SK-N-SH (cell line): ENCODE results near the gene ADGRD2. TPM values are rescaled to one million over a fixed set of nuclear protein-coding genes. Genes with fewer than 3 reads are reported as not detected.

Source experiments
- CTCF ChIA-PET: fragments of 300-600, 350-600 bp; formaldehyde crosslinking; extraction: SDS; loops from one replicate; lab custom pipeline; 2021; lab: Yijun Ruan, JAX
- POLR2A ChIA-PET: fragments of 350-600 bp; sonication (Branson Sonifier 250); formaldehyde crosslinking; extraction: SDS; loops from one replicate; lab custom pipeline; 2020; ENCODE audit warnings: antibody characterized with exemption, inconsistent platforms; lab: Yijun Ruan, JAX
- DNase-seq: peaks from one replicate; pipeline ENCODE4 v3.0.0; 2012
- H2AFZ ChIP-seq: fragments of 200-600 bp; sonication (generic); 2 replicates; pipeline ENCODE4 v1.8.1; 2016; ENCODE audit warnings: antibody characterized with exemption, mild to moderate bottlenecking, low read depth
- H3F3A ChIP-seq: fragments of 200-600 bp; sonication (generic); replicated peaks from 2 replicates; pipeline ENCODE3; 2016; ENCODE audit warnings: antibody characterized with exemption, mild to moderate bottlenecking; ENCODE audit not compliant: insufficient read depth
- H3K27ac ChIP-seq, 2 experiments: fragments of 200-500 bp in 1 of 2; fragments of 200-600 bp in 1 of 2; sonication (Bioruptor generic) in 1 of 2; sonication (generic), shearing (Covaris generic) in 1 of 2; 2 replicates each; pipeline versions ENCODE4 v1.5.1 to v1.6.1; 2014 to 2016; ENCODE audit warnings: low read depth in 2 of 2, inconsistent platforms in 1 of 2, low read length in 1 of 2, mild to moderate bottlenecking in 1 of 2, mixed read lengths in 1 of 2
- H3K27me3 ChIP-seq: fragments of 200-600 bp; sonication (generic), shearing (Covaris generic); 2 replicates; pipeline ENCODE4 v1.6.1; 2016; ENCODE audit warnings: mixed run types; ENCODE audit not compliant: insufficient read depth
- H3K36me3 ChIP-seq, 2 experiments: fragments of 200-500 bp in 1 of 2; fragments of 200-600 bp in 1 of 2; sonication (Bioruptor generic) in 1 of 2; sonication (generic) in 1 of 2; replicated peaks in 1 of 2; 2 replicates each; pipeline versions ENCODE3 to v1.5.1; 2014 to 2016; ENCODE audit warnings: low read length in 1 of 2, mild to moderate bottlenecking in 1 of 2; ENCODE audit not compliant: insufficient read depth in 2 of 2, control insufficient read depth in 1 of 2
- H3K4me1 ChIP-seq, 2 experiments: fragments of 200-500 bp in 1 of 2; fragments of 200-600 bp in 1 of 2; sonication (Bioruptor generic) in 1 of 2; sonication (generic), shearing (Covaris generic) in 1 of 2; 2 replicates each; pipeline versions ENCODE4 v1.5.1 to v1.6.1; 2014 to 2016; ENCODE audit warnings: low read depth in 1 of 2, low read length in 1 of 2, mixed run types in 1 of 2; ENCODE audit not compliant: insufficient read depth in 2 of 2, control insufficient read depth in 1 of 2
- H3K4me2 ChIP-seq: fragments of 200-600 bp; sonication (generic), shearing (Covaris generic); 2 replicates; pipeline ENCODE4 v1.6.1; 2017; ENCODE audit warnings: mixed run types
- H3K4me3 ChIP-seq, 2 experiments: fragments of 200-500 bp in 1 of 2; fragments of 200-600 bp in 1 of 2; sonication (Bioruptor generic) in 1 of 2; sonication (generic), shearing (Covaris generic) in 1 of 2; 2 replicates each; pipeline versions ENCODE4 v1.5.1 to v1.8.1; 2014 to 2016; ENCODE audit warnings: low read depth in 2 of 2, inconsistent platforms in 1 of 2, low read length in 1 of 2, mild to moderate bottlenecking in 1 of 2, mixed read lengths in 1 of 2, moderate library complexity in 1 of 2
- H3K79me2 ChIP-seq: fragments of 200-600 bp; sonication (generic); 2 replicates; pipeline ENCODE4 v1.8.1; 2017; ENCODE audit warnings: mild to moderate bottlenecking; ENCODE audit not compliant: insufficient read depth
- H3K9ac ChIP-seq: fragments of 200-600 bp; sonication (generic); 2 replicates; pipeline ENCODE4 v1.6.1; 2017; ENCODE audit warnings: mixed run types
- H3K9me2 ChIP-seq: fragments of 200-600 bp; sonication (generic); 2 replicates; pipeline ENCODE4 v1.6.1; 2017; ENCODE audit warnings: mixed run types
- H3K9me3 ChIP-seq: fragments of 200-600 bp; sonication (generic); 2 replicates; pipeline ENCODE4 v1.6.1; 2017; ENCODE audit warnings: mixed run types, mild to moderate bottlenecking, moderate library complexity
- H4K20me1 ChIP-seq: fragments of 200-600 bp; sonication (generic); 2 replicates; pipeline ENCODE4 v1.6.1; 2017; ENCODE audit warnings: mild to moderate bottlenecking, mixed run types; ENCODE audit not compliant: insufficient read depth
- EP300 ChIP-seq, 2 experiments: IDR thresholded peaks; 2 replicates each; pipeline versions ENCODE4 v1.4.0 to v1.6.1; 2012; ENCODE audit warnings: borderline replicate concordance in 1 of 2, low read depth in 1 of 2, low read length in 1 of 2
- EZH2phosphoT487 ChIP-seq: fragments of 200-600 bp; sonication (generic); IDR thresholded peaks from 2 replicates; pipeline ENCODE4 v1.6.1; 2017; ENCODE audit warnings: low read depth, mixed run types, mild to moderate bottlenecking, antibody characterized with exemption, moderate library complexity, borderline replicate concordance
- FOSL2 ChIP-seq: IDR thresholded peaks from 2 replicates; pipeline ENCODE4 v1.4.0; 2012; ENCODE audit warnings: low read depth, mild to moderate bottlenecking, moderate library complexity, borderline replicate concordance
- FOXJ3 ChIP-seq: sonication (generic); formaldehyde crosslinking; IDR thresholded peaks from 2 replicates; pipeline ENCODE4 v1.5.1; 2020; ENCODE audit warnings: mild to moderate bottlenecking, missing genetic modification reagents
- FOXM1 ChIP-seq: IDR thresholded peaks from 2 replicates; pipeline ENCODE4 v1.4.0; 2012; ENCODE audit warnings: low read depth, mild to moderate bottlenecking
- MAX ChIP-seq: IDR thresholded peaks from 2 replicates; pipeline ENCODE4 v1.4.0; 2012; ENCODE audit warnings: low read depth
- MEF2A ChIP-seq: IDR thresholded peaks from 2 replicates; pipeline ENCODE4 v1.4.0; 2012; ENCODE audit warnings: low read depth, borderline replicate concordance
- MXI1 ChIP-seq: IDR thresholded peaks from 2 replicates; pipeline ENCODE4 v1.6.1; 2012; ENCODE audit warnings: mild to moderate bottlenecking, low read depth, low read length, improper control_type of control experiment
- NRF1 ChIP-seq: IDR thresholded peaks from 2 replicates; pipeline ENCODE4 v1.6.1; 2012; ENCODE audit warnings: low read depth, mild to moderate bottlenecking, low read length
- POLR2AphosphoS5 ChIP-seq: IDR thresholded peaks from 2 replicates; pipeline ENCODE4 v1.6.1; 2012; ENCODE audit warnings: low read depth, low read length
- RXRA ChIP-seq: IDR thresholded peaks from 2 replicates; pipeline ENCODE4 v1.4.0; 2012; ENCODE audit warnings: low read depth, mild to moderate bottlenecking, borderline replicate concordance
- TCF12 ChIP-seq: IDR thresholded peaks from 2 replicates; pipeline ENCODE4 v1.4.0; 2012
- TEAD4 ChIP-seq: IDR thresholded peaks from 2 replicates; pipeline ENCODE4 v1.4.0; 2012; ENCODE audit warnings: mild to moderate bottlenecking, borderline replicate concordance; ENCODE audit not compliant: insufficient read depth
- YY1 ChIP-seq: IDR thresholded peaks from 2 replicates; pipeline ENCODE4 v1.4.0; 2012; ENCODE audit warnings: low read depth, mild to moderate bottlenecking
- WGBS: methylation state at CpG from one replicate; pipeline ENCODE4 v1.1.6; 2017; ENCODE audit warnings: low lambda C conversion rate; 5-methylcytosine and 5-hydroxymethylcytosine counted together
- polyA plus RNA-seq, 3 experiments: library from polyadenylated mRNA; depleted of rRNA; stranded (reverse); fragments of >200 nt; gene quantifications; 2 replicates each; pipeline ENCODE4 v1.2.3, GENCODE V29; 2012
- TF ChIP-seq, protein P1 (sequence below): IDR thresholded peaks from 2 replicates; pipeline ENCODE4 v1.6.1; 2012; ENCODE audit warnings: mild to moderate bottlenecking, low read depth, low read length, moderate library complexity
- TF ChIP-seq, protein P2 (sequence below): fragments of 200-600 bp; sonication (generic); IDR thresholded peaks from 2 replicates; pipeline ENCODE4 v1.6.1; 2017; ENCODE audit warnings: antibody characterized with exemption, mild to moderate bottlenecking, moderate library complexity
- TF ChIP-seq, protein P3 (sequence below): fragments of 150-350 bp; IDR thresholded peaks from 2 replicates; pipeline ENCODE4 v1.6.1; 2016; ENCODE audit warnings: mild to moderate bottlenecking, low read depth, low read length
- TF ChIP-seq, protein P4 (sequence below): IDR thresholded peaks from 2 replicates; pipeline ENCODE4 v1.4.0; 2012; ENCODE audit warnings: low read depth, borderline replicate concordance
- TF ChIP-seq, protein P5 (sequence below): IDR thresholded peaks from 2 replicates; pipeline ENCODE4; 2012

Gene ADGRD2
- polyA plus RNA-seq, 1 of the 3 experiments (the other 2 are of a cell fraction): 0.05 TPM

GRCh38 chr9:124465736-124466135, 15.5 kb downstream of the ADGRD2 start:
- CTCF ChIA-PET: no interaction called here
- Histone ChIP-seq H3K9ac (no peak overlapping the region), H3K9me2 (no peaks in the 10 kb centered on the region)

More at GRCh38 chr9:124465736-124466135, 15.5 kb downstream of the ADGRD2 start:
- POLR2A ChIA-PET: no interaction called here
- Histone ChIP-seq H3K9me3 (no peaks in the 10 kb centered on the region), H3F3A (no peaks in the 10 kb centered on the region), H4K20me1 (no peaks in the 10 kb centered on the region), H3K27me3 (no peaks in the 10 kb centered on the region; the same call in 1 of the 2 replicates), H3K27ac (no peak overlapping the region), H2AFZ (no peak overlapping the region), H3K4me3 (no peak overlapping the region), H3K36me3 (no peaks in the 10 kb centered on the region), H3K4me1 (no peaks in the 10 kb centered on the region; a peak in 1 of 4 replicates), H3K4me2 (no peak overlapping the region), H3K79me2 (no peaks in the 10 kb centered on the region)
- DNase-seq: no peak
- TF ChIP-seq, protein P1, sequence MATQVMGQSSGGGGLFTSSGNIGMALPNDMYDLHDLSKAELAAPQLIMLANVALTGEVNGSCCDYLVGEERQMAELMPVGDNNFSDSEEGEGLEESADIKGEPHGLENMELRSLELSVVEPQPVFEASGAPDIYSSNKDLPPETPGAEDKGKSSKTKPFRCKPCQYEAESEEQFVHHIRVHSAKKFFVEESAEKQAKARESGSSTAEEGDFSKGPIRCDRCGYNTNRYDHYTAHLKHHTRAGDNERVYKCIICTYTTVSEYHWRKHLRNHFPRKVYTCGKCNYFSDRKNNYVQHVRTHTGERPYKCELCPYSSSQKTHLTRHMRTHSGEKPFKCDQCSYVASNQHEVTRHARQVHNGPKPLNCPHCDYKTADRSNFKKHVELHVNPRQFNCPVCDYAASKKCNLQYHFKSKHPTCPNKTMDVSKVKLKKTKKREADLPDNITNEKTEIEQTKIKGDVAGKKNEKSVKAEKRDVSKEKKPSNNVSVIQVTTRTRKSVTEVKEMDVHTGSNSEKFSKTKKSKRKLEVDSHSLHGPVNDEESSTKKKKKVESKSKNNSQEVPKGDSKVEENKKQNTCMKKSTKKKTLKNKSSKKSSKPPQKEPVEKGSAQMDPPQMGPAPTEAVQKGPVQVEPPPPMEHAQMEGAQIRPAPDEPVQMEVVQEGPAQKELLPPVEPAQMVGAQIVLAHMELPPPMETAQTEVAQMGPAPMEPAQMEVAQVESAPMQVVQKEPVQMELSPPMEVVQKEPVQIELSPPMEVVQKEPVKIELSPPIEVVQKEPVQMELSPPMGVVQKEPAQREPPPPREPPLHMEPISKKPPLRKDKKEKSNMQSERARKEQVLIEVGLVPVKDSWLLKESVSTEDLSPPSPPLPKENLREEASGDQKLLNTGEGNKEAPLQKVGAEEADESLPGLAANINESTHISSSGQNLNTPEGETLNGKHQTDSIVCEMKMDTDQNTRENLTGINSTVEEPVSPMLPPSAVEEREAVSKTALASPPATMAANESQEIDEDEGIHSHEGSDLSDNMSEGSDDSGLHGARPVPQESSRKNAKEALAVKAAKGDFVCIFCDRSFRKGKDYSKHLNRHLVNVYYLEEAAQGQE: no peak
- TF ChIP-seq YY1 (no peak), MEF2A (no peak), FOSL2 (no peak), POLR2AphosphoS5 (no peak), MAX (no peak), TEAD4 (no peak), EZH2phosphoT487 (no peak), NRF1 (no peak), TCF12 (no peak), RXRA (no peak), MXI1 (no peak), FOXM1 (no peak), FOXJ3 (CRISPR knock-in tag) (no peak), EP300 (IDR thresholded peaks at IDR 0.05; ENCODE audit: borderline replicate concordance in 1 of 2, low read depth in 1 of 2, low read length in 1 of 2) (no peak)
- TF ChIP-seq, protein P2, sequence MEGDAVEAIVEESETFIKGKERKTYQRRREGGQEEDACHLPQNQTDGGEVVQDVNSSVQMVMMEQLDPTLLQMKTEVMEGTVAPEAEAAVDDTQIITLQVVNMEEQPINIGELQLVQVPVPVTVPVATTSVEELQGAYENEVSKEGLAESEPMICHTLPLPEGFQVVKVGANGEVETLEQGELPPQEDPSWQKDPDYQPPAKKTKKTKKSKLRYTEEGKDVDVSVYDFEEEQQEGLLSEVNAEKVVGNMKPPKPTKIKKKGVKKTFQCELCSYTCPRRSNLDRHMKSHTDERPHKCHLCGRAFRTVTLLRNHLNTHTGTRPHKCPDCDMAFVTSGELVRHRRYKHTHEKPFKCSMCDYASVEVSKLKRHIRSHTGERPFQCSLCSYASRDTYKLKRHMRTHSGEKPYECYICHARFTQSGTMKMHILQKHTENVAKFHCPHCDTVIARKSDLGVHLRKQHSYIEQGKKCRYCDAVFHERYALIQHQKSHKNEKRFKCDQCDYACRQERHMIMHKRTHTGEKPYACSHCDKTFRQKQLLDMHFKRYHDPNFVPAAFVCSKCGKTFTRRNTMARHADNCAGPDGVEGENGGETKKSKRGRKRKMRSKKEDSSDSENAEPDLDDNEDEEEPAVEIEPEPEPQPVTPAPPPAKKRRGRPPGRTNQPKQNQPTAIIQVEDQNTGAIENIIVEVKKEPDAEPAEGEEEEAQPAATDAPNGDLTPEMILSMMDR: no peak
- TF ChIP-seq, protein P3, sequence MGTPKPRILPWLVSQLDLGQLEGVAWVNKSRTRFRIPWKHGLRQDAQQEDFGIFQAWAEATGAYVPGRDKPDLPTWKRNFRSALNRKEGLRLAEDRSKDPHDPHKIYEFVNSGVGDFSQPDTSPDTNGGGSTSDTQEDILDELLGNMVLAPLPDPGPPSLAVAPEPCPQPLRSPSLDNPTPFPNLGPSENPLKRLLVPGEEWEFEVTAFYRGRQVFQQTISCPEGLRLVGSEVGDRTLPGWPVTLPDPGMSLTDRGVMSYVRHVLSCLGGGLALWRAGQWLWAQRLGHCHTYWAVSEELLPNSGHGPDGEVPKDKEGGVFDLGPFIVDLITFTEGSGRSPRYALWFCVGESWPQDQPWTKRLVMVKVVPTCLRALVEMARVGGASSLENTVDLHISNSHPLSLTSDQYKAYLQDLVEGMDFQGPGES: no peak
- TF ChIP-seq, protein P4, sequence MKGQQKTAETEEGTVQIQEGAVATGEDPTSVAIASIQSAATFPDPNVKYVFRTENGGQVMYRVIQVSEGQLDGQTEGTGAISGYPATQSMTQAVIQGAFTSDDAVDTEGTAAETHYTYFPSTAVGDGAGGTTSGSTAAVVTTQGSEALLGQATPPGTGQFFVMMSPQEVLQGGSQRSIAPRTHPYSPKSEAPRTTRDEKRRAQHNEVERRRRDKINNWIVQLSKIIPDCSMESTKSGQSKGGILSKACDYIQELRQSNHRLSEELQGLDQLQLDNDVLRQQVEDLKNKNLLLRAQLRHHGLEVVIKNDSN: no peak
- TF ChIP-seq, protein P5, sequence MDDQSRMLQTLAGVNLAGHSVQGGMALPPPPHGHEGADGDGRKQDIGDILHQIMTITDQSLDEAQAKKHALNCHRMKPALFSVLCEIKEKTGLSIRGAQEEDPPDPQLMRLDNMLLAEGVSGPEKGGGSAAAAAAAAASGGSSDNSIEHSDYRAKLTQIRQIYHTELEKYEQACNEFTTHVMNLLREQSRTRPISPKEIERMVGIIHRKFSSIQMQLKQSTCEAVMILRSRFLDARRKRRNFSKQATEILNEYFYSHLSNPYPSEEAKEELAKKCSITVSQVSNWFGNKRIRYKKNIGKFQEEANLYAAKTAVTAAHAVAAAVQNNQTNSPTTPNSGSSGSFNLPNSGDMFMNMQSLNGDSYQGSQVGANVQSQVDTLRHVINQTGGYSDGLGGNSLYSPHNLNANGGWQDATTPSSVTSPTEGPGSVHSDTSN: no peak
- WGBS: 59% methylated on average over 3 of the region's 3 CpGs
